ENCODE measurements around the gene IDUA.
"Not testable (repeated sequence)": the region's sequence is repeated elsewhere in the genome, so short reads cannot be mapped to it uniquely, and the experiment has no call there.

Gene IDUA

DNA sequence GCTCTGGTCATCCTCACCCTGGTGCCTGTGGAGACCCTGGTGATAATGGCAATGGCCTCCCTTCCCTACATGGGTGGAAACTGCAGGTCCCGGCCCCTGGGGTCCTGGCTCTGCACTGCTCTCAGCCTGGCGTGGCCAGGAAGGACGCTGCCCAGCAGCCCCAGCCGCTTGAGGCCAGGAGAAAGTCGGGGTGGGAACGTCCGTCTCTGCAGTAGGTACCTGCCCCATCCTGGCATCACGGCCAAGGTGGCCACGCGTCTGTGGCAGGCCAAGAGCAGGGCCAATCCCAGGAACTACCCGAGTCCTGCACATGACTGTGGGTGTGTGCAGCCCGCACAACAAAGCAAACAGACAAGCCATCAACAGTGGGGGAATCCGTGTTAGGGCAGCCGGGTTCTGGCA lies 58.4 kb downstream of the IDUA start:
- DNase-seq (ENCODE audit: low read depth in 2 of 2) = no peak

GRCh38 chr4:1045595-1046201 lies 58.9 kb downstream of the IDUA start:
- DNase-seq (ENCODE audit: low read depth in 2 of 2) = no peak

GRCh38 chr4:1046581-1047011 lies 59.8 kb downstream of the IDUA start:
- not testable (repeated sequence) for DNase-seq (ENCODE audit: low read depth in 2 of 2)

DNA sequence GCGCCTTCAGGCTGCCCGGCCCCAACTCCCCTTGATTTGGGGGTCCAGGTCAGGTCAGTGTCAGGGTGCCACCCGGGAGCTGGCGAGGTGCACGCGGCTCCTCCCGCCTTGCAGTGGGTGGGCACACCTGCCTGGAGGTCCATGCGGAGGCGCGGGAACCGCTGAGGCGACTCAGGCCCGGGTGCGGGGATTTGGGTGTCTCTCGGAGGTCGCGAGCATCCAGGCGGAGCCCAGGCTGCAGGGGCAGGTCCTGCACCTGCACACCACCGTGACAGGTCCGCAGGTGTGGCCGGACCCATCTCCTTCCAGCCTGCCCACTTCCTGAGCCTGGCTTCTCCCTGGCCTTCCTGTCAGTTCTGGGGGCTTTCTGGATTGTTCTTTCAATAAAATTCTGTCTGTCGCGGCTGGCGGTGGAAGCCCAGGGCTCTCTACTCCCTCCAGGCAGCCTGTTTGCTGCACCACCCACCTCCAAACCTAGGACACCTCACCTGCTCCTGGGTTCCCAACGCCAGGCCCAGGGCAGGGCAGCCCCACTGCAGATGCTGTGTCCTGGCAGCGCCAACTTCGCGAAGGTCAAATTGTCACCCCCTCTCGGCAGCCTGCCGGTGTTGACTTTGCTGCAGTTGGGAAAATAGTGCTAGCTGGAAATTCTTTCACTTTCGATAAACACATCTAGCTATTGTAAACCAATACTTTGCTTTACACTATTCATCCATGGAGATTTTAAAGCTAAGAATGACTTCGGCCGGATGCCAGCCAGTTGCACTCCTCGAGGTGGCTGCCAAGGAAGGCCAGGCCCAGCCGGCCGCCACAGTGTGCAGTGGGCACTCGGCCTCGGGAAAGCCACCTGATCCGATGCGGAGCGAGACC lies 60.5 kb downstream of the IDUA start:
- no peak for DNase-seq (ENCODE audit: low read depth in 2 of 2)

DNA sequence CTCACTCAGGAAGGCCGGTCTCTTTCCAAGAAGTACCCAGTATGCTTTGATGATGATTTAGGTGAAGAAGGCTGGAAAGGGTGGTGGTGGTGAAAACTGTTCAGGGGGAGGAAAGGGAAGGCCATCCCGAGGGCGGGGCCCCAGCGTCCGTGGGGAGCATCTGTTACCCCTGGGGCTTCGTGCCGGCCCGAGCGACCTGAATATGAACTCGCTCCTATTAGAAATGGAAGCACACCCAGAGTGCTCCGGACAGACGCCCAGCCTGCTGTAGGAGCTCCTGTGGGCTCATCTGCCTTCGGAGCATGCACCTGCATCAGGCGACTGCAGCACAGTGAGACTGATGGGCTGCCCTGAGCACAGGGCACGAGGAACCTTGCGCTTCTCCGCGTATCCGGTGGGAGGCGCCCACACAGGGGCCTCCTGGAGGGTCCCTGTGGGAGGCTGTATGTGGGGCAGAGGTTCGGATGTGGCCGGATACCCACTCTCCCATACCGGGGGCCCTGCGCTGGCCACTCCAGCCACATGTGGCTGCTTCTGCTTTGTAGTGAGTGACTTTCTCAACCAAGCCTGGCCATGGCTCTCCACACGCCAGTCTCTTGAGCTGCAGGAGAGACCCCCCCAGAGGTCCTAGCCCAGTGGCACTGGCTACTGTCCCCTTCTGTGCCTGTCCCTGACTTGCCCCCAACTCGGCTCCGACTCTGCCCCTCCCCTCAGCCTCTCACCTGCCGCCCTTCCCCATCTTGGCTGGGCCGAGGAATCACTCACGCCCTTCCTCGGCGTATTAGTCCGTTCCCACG lies 61.3 kb downstream of the IDUA start:
- DNase-seq (ENCODE audit: low read depth in 2 of 2) = no peak

DNA sequence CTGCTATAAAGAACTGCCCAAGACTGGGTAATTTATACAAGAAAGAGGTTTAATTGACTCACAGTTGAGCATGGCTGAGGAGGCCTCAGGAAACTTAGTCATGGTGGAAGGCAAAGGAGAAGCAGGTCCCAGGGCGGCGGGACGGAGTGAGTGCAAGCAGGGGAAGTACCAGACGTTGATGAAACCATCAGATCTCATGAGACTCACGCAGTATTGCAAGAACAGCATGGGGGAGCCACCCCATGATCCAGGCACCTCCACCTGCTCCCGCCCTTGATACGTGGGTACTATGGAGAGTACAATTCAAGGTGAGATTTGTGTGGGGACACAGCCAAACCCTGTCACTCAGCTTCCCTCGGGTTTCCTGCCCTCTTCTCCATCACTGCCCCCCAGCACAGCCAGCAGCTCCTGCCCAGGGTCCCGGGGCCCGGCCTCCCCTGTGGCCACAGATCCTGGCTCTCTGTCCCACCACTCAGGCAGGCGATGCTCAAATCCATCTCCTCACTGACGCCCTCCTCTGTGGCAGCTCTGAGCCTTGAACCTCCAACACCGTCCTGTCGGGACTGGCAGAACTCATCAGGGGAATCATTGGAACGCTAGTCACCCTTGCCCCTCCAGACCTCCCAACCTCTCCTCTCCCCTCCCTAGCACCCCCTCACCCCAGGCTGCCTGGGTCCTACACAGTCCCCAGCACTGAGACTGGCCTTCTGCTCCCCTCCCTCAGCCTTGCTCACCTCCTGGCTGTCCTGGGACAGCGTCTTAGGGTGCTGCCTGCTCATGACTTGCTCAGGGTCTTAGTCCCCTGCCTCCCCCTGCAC lies 62.1 kb downstream of the IDUA start:
- no peak for DNase-seq (ENCODE audit: low read depth in 2 of 2)

GRCh38 chr4:1049591-1049905 lies 62.7 kb downstream of the IDUA start:
- DNase-seq (ENCODE audit: low read depth in 2 of 2) = no peak

DNA sequence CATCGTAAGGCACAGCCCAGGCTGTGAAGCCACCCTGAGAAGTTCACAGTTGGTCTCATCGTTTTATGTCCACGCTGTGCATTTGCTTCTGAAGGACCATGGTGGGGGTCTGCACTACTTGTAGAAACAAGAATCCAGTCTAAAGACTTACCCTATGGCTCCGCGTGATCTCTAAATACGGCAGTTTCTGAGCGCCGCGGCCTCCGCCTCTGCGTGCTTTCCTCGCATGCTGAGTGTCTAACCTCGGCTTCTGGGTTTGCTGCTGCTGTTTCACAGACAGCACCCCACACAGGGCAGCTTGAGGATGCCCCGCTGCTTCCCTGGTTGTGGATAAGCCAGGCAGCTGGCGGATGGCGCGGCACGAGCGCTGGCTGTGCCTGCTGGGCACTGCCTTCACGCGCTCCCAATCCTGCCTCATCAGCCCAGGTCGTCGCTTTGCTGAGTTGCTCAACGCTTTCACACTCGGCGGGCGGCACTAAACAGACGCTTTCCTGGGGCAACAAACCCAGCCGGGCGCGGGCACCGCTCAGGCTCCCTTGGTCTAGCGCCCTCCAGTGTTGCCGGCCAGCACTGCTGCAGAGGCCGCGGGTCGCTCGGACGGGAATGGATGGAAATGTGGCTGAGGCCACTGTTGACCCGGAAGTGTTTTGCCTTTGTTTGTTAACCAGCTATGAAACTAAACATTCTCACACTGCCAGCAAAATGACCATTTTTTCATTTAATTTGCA lies 63.8 kb downstream of the IDUA start:
- no peak for DNase-seq (ENCODE audit: low read depth in 2 of 2)

GRCh38 chr4:1051472-1051871 lies 64.6 kb downstream of the IDUA start:
- no peak for DNase-seq (ENCODE audit: low read depth in 2 of 2)

DNA sequence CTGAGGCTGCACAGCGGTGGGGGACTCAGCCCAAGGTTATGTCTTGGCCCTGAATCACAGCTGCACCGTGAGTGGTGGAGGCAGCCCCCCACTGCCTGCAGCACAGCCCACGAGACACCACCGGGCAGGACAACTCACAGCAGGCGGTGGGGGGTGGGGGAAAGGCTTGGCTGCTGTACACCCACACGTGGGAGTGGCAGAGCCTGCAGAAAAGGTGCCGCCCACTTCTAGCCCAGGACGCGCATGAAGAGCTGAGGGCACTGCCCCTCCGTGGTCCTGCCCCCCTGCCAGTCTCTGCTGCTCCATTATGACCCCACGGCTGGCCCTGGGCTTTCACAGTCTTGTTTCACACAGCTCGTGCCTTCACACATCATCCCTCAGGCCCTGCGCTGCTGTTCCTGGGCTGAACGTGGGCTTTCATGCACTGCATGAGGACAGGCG lies 65.4 kb downstream of the IDUA start:
- DNase-seq (ENCODE audit: low read depth in 2 of 2) = no peak

DNA sequence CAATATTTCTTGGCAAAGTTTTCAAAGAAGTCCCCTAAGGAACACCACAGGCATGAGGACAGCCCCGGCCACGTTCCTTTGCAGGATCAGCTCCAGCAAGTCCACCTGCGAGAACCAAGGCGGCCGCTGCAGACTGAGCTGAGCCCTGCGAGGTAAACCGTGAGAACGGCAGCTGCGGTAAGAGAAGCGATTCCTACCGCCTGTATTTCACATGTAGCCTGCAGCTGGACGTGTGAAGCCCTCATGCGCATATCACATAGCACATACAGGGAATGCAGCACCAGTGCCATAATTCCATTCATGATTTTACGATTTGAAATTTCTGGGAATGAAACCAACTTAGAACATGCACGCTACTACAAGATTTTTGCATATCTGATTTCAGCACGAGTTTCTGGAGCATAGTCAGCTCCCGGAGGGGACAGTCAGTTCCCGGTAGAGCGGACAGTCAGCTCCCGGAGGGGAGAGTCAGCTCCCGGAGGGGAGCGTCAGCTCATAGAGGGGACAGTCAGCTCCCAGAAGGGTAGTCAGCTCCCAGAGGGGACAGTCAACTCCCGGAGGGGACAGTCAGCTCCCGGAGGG lies 66.3 kb downstream of the IDUA start:
- no peak for DNase-seq (ENCODE audit: low read depth in 2 of 2)

DNA sequence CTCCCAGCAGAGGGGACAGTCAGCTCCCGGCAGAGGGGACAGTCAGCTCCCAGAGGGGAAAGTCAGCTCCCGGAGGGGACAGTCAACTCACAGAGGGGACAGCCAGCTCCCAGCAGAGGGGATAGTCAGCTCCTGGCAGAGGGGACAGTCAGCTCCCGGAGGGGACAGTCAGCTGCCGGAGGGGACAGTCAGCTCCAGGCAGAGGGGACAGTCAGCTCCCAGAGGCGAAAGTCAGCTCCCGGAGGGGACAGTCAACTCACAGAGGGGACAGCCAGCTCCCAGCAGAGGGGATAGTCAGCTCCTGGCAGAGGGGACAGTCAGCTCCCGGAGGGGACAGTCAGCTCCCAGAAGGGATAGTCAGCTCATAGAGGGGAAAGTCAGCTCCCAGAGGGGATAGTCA lies 67.0 kb downstream of the IDUA start:
- DNase-seq (ENCODE audit: low read depth in 2 of 2) = not testable (repeated sequence)
